ENCODE results near the gene GEMIN8. TPM values are rescaled to one million over a fixed set of nuclear protein-coding genes. Genes with fewer than 3 reads are reported as not detected.

GEMIN8 gene, protein sequence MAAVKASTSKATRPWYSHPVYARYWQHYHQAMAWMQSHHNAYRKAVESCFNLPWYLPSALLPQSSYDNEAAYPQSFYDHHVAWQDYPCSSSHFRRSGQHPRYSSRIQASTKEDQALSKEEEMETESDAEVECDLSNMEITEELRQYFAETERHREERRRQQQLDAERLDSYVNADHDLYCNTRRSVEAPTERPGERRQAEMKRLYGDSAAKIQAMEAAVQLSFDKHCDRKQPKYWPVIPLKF
- 10 to 100 TPM; 29.1 to 33.1 (median 32.5) TPM for polyA plus RNA-seq (ENCODE audit: insufficient read length in 3 of 3)

DNA sequence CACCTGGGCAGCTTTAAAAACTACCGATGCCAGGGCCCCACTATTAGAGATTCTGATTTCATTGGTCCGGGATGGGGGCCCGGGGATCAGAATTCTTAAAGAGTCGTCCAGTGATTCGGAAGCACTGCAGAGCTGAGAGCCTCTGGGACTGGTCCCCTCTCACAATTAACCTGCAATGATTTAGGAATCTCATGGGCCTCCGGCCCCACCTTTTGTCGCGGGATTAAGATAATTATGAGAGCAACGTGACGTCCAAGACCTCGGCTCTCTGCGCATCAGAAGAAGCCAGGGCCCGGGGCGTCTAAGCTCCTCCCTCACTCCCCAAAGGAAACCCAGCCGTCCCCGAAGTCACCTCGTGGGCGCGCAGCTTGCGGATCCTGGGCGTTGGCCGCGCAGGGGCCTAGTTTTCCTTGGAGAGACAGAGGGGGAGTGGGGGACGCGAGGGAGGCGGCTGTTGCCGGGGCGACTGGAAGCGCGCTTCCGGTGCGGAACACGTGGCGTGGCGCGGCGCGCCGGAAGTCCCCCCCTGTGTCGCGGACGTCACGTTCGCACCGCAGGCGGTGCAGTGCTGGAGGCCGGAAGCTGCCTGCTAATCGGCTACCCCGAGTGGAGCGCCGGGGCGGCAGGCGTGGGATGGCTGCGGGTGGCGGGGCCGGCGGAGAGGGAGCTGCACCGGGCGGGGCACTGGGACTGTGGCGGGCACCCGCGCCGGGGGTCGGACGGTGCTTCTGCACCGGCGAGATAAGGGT lies at the start of gene GEMIN8:
Gene GEMIN8, minus strand, starts transcription at position 468 of the 749 bp plus-strand sequence. CDS start 8,414 bp downstream, outside the sequence.
- peak; percentile 54 to 67 (median 56) for DNase-seq (ENCODE audit: low read depth in 3 of 3, low spot score in 2 of 3)

DNA sequence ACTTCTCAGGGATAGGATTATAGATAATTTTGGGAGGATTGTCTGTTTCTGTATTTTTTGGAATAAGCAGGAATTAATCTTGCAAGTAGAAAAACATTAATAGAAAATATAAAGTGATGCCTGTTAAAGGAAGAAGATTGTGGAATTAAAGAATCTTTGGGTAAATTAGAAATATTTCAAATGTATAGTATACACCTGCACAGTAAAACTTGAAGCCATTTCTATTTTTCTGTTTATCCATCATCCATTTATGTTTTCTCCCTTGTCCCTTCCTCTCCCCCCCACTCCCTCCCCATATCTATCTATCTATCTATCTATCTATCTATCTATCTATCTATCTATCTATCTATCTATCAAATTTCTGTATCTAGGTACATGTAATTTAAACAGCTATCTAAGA lies 46.9 kb upstream of the GEMIN8 start:
- DNase-seq (ENCODE audit: low read depth in 3 of 3, low spot score in 2 of 3) = no peak

DNA sequence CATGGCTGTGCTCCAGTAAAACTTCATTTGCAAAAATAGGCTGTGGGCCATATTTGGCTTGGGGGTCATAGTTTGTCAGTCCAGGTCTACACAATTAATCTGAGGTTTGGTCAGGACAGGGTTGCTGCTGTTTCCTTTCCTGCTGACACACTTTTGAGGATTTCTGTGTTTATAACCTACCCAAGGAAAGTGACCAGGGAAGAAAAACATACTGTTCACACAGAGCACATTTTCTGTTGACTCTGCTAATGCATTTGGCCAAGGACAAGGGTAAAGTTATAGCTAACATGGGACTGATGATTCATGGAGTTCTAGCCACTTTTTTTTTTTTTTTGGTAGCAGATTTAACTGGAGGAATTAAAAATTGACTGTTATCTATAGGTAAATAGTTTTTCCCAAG lies 43.9 kb upstream of the GEMIN8 start:
- no peak for DNase-seq (ENCODE audit: low read depth in 3 of 3, low spot score in 2 of 3)

DNA sequence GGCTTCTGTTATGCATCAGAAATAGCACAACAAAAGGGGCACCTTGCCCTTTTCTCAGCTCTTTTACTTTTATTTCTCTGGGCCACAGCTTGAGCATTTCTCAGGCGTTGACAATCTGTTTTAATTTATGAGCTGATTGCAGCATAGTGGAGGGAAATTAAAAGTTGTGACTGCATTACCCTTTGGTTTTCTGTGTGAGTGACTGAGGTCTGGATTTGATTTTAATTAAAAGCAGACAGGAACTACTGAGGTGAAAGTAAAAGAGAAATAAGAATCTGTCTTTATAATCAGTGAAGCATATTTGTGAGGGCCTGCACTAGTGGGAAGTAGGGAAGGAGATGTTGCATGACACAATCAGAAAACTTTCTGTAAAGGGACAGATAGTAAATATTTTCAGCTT lies 43.4 kb upstream of the GEMIN8 start:
- DNase-seq (ENCODE audit: low read depth in 3 of 3, low spot score in 2 of 3) = no peak

DNA sequence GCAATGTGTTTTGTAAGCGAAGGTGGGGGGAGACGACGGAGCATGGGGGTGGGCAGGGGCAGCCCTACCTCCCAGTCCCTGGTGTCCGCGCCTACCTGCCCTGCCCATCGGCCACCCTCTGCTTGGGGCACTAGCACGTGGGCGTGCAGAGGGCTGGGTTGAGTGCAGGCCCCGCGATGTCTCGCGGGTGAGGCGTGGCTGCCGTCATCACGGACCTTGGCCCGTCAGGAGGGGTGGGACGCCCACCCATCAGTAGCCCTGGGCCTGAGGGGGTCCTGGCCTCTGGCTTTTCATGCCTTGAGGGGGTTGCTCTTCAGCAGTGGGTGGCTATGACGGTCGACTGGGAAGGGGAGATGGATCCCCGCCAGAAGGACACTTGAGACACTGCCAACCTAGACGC lies 36.1 kb upstream of the GEMIN8 start:
- no peak for DNase-seq (ENCODE audit: low read depth in 3 of 3, low spot score in 2 of 3)

DNA sequence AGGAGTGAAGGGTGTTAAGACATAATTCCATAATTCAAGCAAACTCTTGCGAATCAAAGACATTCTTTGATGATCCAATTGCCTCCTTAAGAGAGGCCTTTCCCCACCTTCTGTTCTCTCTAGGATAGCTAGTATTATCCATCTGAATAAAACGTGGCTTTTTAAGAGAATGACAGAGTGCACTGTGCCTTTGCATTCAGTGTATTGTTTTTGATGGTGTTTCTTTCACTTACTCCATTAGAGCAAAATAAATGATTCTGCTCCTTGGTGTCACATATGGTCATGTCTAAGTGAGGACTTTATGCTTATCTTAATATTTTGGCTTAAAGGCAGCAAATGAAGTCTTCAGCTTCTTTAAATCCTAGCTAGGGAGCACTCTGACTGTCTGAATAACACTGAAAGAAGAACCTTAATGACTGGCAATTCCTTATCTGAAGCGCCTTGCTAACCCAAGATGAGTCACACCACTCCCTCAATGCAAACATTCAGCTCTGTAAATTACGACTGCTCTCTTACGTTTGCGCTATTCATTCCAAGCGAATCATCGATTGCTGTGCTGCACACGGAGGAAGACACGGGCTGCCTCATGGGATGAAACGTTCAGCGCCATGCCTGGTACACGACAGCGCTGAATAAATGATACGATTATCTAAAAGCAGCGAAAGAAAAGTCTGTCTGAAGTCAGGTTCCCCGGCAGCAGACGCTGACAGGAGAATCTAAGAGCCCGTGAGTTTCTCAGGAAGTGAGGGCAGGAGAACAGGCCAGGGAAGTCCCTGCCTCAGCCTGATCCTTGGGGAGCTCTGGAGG lies 35.1 kb upstream of the GEMIN8 start:
- DNase-seq (ENCODE audit: low read depth in 3 of 3, low spot score in 2 of 3) = no peak

DNA sequence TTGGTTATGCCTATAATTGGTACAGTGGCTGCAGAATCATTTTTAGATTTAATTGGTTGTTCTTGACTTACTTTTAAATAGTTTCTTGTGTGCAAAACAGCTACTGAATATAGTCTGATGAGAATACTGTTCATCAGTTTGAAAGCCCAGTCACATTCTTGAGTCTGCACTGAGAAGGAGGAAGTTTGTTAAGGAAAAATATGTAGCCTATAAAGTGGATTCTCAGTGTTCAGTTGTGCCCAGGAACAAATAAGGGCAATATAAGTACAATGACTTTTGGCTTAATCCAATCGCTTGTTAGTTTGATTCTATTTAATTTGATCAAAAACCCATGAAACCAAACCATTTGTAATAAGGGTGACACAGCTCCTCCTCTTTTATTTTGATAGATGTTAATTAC lies 32.8 kb upstream of the GEMIN8 start:
- DNase-seq (ENCODE audit: low read depth in 3 of 3, low spot score in 2 of 3) = no peak

DNA sequence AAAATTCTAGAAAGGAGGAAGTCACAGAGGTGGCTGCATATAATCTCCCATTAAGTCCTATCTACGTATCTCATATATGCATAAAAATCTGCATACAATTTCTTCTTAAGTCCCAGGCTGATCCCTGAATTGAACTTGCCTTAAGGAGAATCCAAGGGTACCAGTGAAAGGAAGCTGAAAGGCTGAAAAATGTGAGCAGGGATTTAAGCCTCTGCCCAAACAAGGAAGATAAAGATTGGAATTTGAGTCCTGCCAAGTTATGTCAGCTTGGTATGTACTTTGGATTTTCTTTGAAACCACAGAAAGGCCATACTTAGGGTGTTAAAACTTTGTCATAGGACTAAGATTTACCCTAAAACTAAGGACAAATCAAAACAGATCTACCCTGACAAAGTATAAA lies 26.5 kb upstream of the GEMIN8 start:
- DNase-seq (ENCODE audit: low read depth in 3 of 3, low spot score in 2 of 3) = no peak

DNA sequence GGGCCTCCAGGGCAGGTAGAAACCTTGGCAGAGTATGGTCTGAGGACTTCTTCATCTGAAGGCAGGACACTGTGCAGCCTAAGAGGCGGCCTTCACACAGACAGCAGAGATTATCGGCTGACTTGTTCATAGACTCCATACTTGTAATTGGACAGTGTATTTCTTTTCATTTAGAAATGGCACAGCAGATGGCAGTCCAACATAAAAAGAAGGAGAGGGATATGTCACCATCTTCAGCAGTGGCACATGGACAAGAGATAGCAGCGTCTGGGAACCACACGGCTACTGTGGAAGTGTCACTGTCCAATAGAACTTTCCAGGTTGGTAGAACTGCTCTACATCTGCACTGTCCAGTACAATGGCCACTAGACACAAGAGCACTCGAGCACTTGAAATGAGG lies 21.7 kb upstream of the GEMIN8 start:
- DNase-seq (ENCODE audit: low read depth in 3 of 3, low spot score in 2 of 3) = no peak

DNA sequence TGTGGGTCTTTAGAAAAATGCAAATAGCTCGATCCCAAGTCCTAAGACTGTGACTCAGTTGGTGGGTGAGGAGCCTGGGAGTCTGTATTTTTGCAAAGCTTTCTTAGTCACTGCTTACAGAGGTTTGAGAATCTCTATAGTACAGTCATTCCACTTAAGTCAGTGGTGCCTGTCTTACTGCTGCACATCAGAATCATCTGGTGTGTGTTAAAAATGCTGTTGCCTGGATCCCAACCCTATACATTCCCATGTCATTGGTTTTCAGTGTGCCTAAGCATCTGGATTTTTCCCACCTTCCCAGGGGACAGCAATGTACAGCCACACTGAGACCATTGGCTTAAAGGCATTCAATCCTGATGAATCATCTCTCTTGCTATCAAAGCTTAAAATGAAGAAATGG lies 21.0 kb upstream of the GEMIN8 start:
- no peak for DNase-seq (ENCODE audit: low read depth in 3 of 3, low spot score in 2 of 3)

DNA sequence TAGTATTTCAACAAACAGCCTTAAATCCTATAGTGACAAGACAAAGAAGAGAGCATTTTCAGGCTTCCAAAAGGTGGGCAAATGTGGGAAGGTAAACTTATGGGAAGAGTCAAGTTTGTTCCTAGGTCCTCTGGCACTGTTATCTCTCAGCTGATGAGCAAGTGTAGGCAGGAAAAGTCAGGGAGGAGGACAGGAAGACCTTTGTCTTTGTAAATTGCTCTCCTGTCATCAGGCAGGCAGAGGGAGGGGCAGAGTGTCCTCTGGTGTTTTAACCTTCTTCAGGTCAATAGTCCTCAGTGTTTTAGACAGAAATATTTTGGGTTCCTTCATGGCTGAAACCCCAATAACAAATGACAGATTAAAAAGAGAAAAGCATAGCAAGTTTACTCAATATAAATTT lies 13.5 kb upstream of the GEMIN8 start:
- no peak for DNase-seq (ENCODE audit: low read depth in 3 of 3, low spot score in 2 of 3)

DNA sequence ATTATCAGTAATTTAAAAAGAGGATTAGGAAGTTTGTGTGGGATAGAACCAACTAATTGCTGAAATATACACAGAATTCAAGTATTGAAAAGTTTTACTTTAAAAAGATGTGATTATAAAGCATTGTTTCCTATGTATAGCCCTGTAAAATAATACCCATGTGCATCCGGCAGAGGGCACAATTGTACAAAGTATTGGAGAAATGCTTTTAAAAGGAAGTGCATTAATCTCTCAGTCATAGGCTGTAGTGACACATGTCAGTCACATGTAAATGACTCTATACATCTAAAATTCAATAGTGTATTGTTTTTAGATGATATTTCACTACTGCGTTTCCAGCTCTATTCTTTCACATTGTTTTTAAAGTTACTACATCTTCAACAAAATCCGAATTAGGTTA lies 9.7 kb upstream of the GEMIN8 start:
- DNase-seq (ENCODE audit: low read depth in 3 of 3, low spot score in 2 of 3) = no peak

DNA sequence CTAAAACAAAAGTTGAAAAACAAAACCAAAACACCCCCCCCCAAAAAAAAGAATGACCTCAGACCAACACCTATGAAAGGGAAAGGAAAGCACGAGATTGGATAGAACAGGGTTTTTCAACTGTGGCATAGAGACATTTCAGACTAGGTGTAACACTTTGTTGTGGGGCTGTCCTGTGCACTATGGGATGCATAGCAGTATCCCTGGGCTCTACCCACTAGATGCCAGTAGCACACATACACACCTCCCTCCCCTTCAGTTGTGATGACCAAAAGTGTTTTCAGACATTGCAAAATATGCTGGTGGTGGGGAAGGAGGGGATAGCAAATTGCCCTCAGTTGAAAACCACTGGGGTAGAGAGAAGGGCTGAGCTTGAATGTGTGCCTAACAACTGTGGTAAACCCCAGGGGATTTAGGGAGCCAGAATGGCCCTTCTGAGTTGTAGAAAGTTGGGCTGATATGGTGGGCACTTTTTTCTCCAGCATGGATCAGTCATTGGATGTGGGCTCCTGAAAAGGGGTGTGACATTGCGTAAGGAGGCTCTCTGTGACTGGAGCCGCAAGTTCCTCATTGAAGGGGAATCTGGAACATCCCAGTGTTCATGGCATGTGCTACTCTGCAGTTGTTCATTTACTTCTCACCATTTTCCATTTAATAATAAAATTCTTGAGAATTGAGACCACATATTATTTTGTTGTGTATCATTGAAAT lies 8.8 kb upstream of the GEMIN8 start:
- DNase-seq (ENCODE audit: low read depth in 3 of 3, low spot score in 2 of 3) = no peak

DNA sequence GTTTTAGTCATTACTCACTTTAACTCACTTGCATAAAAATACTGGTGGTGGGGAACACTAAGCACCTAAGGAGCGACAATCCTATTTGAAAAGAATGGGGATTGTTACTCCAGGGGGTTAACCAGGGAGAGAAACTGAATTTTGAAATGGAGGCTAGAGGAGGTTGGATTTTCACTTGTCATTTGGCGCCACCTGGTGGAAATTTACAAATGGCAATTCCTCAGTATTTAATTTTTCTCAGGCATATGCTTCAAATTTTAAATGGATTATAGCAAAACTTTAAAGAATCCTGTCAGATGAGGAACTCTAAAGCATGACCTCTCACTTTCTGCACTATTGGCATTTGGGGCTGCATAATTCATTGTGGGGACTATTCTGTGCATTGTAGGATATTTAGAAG lies 2.7 kb upstream of the GEMIN8 start:
- DNase-seq (ENCODE audit: low read depth in 3 of 3, low spot score in 2 of 3) = no peak

DNA sequence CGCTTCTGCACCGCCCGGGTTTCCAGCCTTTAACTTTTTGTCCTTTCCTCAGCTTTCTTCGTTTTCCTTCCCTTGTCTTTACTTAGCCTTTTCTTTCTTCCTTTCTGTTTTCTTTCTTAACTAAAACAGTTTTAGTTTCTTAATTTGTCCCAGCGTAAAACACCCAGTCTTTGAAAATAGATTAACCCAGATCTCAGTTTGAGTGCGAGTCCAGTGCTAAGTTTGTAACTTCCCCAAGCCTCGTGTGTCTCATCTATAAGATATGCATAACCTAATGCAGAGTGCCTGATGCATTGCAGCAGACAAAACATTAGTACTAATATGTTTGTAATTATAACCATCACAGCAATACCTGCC lies 460 bp upstream of the GEMIN8 start:
- DNase-seq (ENCODE audit: low read depth in 3 of 3, low spot score in 2 of 3) = peak in 1 of 3 donors; percentile 3

DNA sequence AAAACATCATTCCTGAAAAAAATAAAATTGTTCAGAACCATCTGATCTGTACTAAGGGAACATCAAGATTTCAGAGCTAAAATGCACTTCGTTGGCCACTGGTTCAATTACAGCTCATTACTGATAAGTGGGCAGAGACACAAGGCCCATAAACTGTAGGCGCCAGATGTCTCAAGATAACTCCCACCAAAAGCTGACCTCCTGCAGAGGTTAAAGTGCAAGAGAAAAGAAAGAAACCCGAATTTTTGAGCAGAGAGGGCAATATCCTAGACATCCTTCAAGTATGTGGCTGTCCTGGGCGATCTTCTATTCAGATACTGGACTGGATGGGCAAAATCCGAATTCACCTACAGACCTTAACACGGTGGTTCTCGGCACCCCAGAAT lies 660 bp downstream of the GEMIN8 start:
- peak in 2 of 3 donors; percentile 10 for DNase-seq (ENCODE audit: low read depth in 3 of 3, low spot score in 2 of 3)

DNA sequence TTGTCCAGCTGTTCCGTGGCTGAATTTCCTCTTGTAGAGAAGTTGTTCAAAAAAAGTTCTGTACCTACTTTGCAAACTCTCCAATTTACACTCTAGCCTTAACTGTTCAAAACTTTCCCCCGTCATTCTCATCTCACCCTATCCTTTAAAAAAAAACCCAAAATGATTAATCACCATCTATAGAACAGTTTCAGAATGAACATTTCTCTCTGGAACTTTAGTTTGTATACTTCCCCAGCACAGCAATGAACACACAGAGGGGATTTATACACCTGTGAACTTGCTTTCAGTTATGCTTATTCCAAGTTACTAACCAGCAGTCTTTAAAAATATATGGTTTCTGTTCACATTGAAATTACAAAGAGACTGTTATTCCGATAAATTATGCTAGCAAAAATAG lies 1.2 kb downstream of the GEMIN8 start:
- no peak for DNase-seq (ENCODE audit: low read depth in 3 of 3, low spot score in 2 of 3)

DNA sequence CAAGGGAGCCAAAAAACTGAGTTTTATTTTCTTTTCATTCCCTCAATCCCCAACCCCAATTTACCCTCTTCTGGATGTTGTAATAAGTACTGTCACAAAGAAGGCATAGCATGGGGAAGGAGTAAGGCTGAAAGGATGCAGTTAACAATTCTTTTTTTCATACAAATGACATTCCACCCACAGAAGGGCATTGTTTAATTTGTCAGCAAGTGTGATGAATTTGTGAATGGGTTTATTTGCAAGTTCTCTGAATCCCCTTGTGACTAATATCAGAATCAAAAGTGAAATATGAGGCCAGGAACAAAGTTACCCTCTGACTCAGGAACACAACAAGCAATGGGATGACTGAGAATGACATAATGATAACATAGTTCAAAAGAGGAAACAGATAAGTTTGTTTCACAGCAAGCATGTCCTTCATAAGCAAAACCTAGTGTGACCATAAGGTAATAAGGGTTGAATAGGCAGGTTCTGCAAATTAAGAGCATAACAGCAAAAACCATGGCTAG lies 2.1 kb downstream of the GEMIN8 start:
- no peak for DNase-seq (ENCODE audit: low read depth in 3 of 3, low spot score in 2 of 3)

DNA sequence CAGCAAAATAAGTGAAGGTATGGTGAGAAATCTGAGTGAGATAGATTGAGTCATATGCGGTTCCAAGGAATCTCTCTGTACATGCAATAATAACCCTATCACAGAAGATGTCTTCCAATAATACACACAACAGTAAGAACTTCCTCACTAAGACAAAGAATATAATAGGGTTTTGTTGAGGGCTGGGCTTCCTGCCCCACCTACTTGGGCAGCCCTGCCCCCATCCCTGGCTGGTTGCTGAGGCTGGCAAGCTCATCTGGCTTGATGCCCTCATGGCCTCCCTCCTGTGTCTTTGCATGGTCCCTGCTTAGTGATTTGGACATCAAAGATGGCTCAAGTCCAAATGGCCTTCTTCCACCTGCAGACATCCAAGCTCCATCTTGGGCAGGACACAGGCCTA lies 2.7 kb downstream of the GEMIN8 start:
- no peak for DNase-seq (ENCODE audit: low read depth in 3 of 3, low spot score in 2 of 3)

DNA sequence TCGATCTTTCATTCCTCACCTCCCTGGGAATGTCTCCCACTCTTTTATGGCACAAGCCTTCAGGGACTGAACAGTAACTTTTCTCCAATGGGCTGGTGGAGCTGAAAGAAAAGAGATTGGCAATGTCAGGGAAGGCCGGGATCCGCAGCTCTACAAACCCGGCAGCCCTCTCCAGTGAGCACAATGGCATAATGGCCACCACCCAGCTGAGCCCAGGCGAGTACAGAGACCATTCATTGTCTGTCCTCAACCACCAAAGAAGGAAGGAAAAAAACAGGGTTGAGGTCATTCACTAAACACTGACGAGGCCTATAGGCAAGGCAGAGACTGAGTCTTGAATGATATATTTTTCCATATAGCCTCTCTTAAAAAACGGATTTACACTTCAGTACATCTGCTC lies 3.6 kb downstream of the GEMIN8 start:
- DNase-seq (ENCODE audit: low read depth in 3 of 3, low spot score in 2 of 3) = no peak

DNA sequence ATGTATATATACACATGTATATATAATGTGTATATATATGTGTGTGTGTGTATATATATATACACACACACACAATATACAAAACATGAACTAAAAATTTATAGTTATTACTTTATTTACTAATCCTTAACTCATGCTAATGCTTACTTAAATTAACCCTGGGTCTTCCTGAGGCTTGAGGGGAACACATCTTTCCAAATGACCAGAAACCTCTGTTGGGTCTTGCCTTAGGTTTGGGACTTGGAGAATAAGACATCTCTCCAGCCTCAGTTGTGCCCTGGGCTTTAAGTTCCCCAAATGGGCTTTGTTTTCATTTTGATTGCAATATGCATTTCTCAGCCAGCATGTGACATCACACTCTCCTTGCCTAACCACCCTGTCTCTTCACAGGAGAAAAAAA lies 7.7 kb downstream of the GEMIN8 start:
- DNase-seq (ENCODE audit: low read depth in 3 of 3, low spot score in 2 of 3) = no peak

Measured in right renal cortex interstitium (tissue), 3 donors.